Caco-2 (cell line): Measurements from ENCODE around the gene KRT86. TPM values are rescaled to one million over a fixed set of nuclear protein-coding genes. Genes with fewer than 3 reads are reported as not detected.

Experiments used
- BruUV-seq: library from RNA; stranded (reverse); fragments of 400-500 nt; replicated peaks from 2 replicates; lab custom pipeline; 2021; lab: Mats Ljungman, UMichigan
- CTCF ChIA-PET: fragments of 300-600 bp; sonication (Branson Sonifier 250); formaldehyde crosslinking; loops from one replicate; lab custom pipeline; 2022; ENCODE audit warnings: antibody characterized with exemption; lab: Charles Lee
- POLR2A ChIA-PET: fragments of 300-600 bp; sonication (Branson Sonifier 250); formaldehyde crosslinking; loops from one replicate; lab custom pipeline; 2022; ENCODE audit warnings: antibody characterized with exemption; lab: Charles Lee
- DNase-seq, 2 experiments: peaks; one replicate each; pipeline versions ENCODE4 v3.0.0 to v3.0.0-alpha.2; 2020 to 2022
- H3K27me3 ChIP-seq: replicated peaks from 2 replicates; pipeline ENCODE4 v1.6.0; 2011; ENCODE audit warnings: low read length; ENCODE audit not compliant: control insufficient read depth, insufficient read depth
- H3K36me3 ChIP-seq: 2 replicates; pipeline ENCODE4 v1.5.1; 2011; ENCODE audit warnings: low read length; ENCODE audit not compliant: control insufficient read depth, insufficient read depth
- H3K4me1 ChIP-seq: fragments of 250-450 bp; sonication (Bioruptor Pico); 2 replicates; pipeline ENCODE4 v1.5.1; 2020; ENCODE audit warnings: mild to moderate bottlenecking
- H3K4me3 ChIP-seq: 2 replicates; pipeline ENCODE4 v1.5.1; 2011; ENCODE audit warnings: low read depth, mild to moderate bottlenecking, control low read depth, low read length
- H3K9me3 ChIP-seq: fragments of 250-450 bp; sonication (Bioruptor Pico); 2 replicates; pipeline ENCODE4 v1.5.1; 2020; ENCODE audit warnings: mild to moderate bottlenecking, moderate library complexity
- H3K27ac Mint-ChIP-seq: one replicate; pipeline ENCODE4 v1.8.0; 2022; ENCODE audit warnings: mixed read lengths; ENCODE audit not compliant: unreplicated experiment
- H3K27me3 Mint-ChIP-seq: one replicate; pipeline ENCODE4 v1.8.0; 2022; ENCODE audit warnings: mixed read lengths; ENCODE audit not compliant: insufficient read depth, unreplicated experiment
- H3K36me3 Mint-ChIP-seq: one replicate; pipeline ENCODE4 v1.8.0; 2022; ENCODE audit warnings: mild to moderate bottlenecking, mixed read lengths; ENCODE audit not compliant: insufficient read depth, unreplicated experiment
- H3K4me1 Mint-ChIP-seq: one replicate; pipeline ENCODE4 v1.8.0; 2022; ENCODE audit warnings: low read depth, mixed read lengths; ENCODE audit not compliant: unreplicated experiment
- H3K4me3 Mint-ChIP-seq: one replicate; pipeline ENCODE4 v1.8.0; 2022; ENCODE audit warnings: mild to moderate bottlenecking, moderate library complexity, mixed read lengths; ENCODE audit not compliant: unreplicated experiment
- H3K9me3 Mint-ChIP-seq: one replicate; pipeline ENCODE4 v1.8.0; 2022; ENCODE audit warnings: mixed read lengths; ENCODE audit not compliant: unreplicated experiment
- CTCF ChIP-seq, 2 experiments: fragments of 200-600 bp in 1 of 2; IDR thresholded peaks; 1 replicate in 1 of 2; 2 replicates in 1 of 2; pipeline versions ENCODE4 v1.5.1 to v1.8.0; 2011 to 2022; ENCODE audit warnings: antibody characterized with exemption in 1 of 2, control low read depth in 1 of 2, inconsistent platforms in 1 of 2, low read depth in 1 of 2, low read length in 1 of 2, mild to moderate bottlenecking in 1 of 2, moderate library complexity in 1 of 2; ENCODE audit not compliant: insufficient read depth in 1 of 2, severe bottlenecking in 1 of 2, unreplicated experiment in 1 of 2
- intact Hi-C: fragments of 100-400 bp; cut with micrococcal nuclease; formaldehyde crosslinking; loops from one replicate; pipeline ENCODE4 v1.10.0; 2022; ENCODE audit not compliant: unreplicated experiment
- total RNA-seq: library from RNA; stranded (reverse); gene quantifications from 2 replicates; pipeline ENCODE4 v1.2.3, GENCODE V29; 2022

Gene KRT86
- total RNA-seq, 1 experiment from 2014 or later = not detected

GRCh38 chr12:52253391-52254179 lies 20.9 kb upstream of the KRT86 start:
- Mint-ChIP-seq H3K4me3 (no peak overlapping the region), H3K4me1 (no peaks in the 10 kb centered on the region), H3K9me3 (no peaks in the 10 kb centered on the region), H3K27ac (no peak overlapping the region), H3K36me3 (no peaks in the 10 kb centered on the region), H3K27me3 (peaks cover 2% of the 10 kb centered on the region)
- no TSS peak for BruUV-seq
- intact Hi-C loops = no loop called here
- no peaks in the 10 kb centered on the region for H3K27me3 ChIP-seq
- ChIA-PET POLR2A (no interaction called here), CTCF (no interaction called here)
- H3K36me3 ChIP-seq = no peaks in the 10 kb centered on the region
- H3K4me3 ChIP-seq = no peak overlapping the region
- DNase-seq = no peak
- TF ChIP-seq CTCF (IDR thresholded peaks at IDR 0.05; ENCODE audit: insufficient read depth in 1 of 2, low read depth in 1 of 2, low read length in 1 of 2, severe bottlenecking in 1 of 2, unreplicated experiment in 1 of 2) = no peak
- no peaks in the 10 kb centered on the region for H3K4me1 ChIP-seq
- H3K9me3 ChIP-seq = no peaks in the 10 kb centered on the region

DNA sequence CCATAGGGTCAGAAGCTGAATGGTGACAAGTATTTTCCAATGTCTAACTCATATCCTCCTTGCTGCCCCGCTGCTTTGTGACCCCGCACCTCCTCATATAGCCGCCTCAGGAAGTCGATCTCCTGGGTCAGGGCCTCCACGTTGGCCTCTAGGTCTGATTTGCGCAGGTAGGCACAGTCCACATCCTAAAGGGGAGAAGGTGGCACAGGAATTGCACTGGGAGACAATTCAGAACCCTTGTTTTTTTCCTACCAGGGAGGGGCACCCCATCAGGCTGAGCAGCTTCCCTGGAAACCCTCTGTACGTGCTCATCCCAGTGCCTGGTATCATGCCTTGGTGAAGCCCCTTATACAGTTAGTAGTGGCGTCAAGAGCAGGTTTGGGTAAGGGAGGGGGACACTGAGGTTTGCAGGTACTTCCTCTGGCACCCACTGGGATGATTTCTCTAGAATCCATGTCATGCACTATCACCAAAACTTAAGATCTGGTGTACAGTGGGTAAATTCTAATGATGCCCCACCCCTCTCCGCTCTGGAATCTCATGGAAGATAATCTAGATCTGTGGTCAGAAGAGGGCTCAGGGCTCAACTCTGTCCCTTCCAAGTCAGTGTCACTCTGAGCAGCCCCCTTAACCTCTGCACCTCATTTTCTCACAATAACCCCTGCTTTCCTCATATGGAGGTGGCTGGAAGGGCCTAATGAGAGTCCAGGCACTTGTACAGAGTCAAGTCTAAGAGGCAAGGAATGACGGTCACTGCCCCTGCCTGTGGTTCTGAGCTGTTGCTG lies 20.1 kb upstream of the KRT86 start:
- Histone ChIP-seq H3K36me3 (no peaks in the 10 kb centered on the region), H3K9me3 (no peaks in the 10 kb centered on the region), H3K4me1 (no peaks in the 10 kb centered on the region), H3K27me3 (no peaks in the 10 kb centered on the region), H3K4me3 (no peak overlapping the region)
- no peak for TF ChIP-seq CTCF (IDR thresholded peaks at IDR 0.05; ENCODE audit: insufficient read depth in 1 of 2, low read depth in 1 of 2, low read length in 1 of 2, severe bottlenecking in 1 of 2, unreplicated experiment in 1 of 2)
- no peaks in the 10 kb centered on the region for H3K36me3 Mint-ChIP-seq
- H3K9me3 Mint-ChIP-seq = no peaks in the 10 kb centered on the region
- DNase-seq = no peak
- H3K27ac Mint-ChIP-seq = no peak overlapping the region
- ChIA-PET POLR2A (no interaction called here), CTCF (no interaction called here)
- no TSS peak for BruUV-seq
- H3K27me3 Mint-ChIP-seq = peaks cover 2% of the 10 kb centered on the region
- H3K4me3 Mint-ChIP-seq = no peak overlapping the region
- no peaks in the 10 kb centered on the region for H3K4me1 Mint-ChIP-seq
- intact Hi-C loops = no loop called here

DNA sequence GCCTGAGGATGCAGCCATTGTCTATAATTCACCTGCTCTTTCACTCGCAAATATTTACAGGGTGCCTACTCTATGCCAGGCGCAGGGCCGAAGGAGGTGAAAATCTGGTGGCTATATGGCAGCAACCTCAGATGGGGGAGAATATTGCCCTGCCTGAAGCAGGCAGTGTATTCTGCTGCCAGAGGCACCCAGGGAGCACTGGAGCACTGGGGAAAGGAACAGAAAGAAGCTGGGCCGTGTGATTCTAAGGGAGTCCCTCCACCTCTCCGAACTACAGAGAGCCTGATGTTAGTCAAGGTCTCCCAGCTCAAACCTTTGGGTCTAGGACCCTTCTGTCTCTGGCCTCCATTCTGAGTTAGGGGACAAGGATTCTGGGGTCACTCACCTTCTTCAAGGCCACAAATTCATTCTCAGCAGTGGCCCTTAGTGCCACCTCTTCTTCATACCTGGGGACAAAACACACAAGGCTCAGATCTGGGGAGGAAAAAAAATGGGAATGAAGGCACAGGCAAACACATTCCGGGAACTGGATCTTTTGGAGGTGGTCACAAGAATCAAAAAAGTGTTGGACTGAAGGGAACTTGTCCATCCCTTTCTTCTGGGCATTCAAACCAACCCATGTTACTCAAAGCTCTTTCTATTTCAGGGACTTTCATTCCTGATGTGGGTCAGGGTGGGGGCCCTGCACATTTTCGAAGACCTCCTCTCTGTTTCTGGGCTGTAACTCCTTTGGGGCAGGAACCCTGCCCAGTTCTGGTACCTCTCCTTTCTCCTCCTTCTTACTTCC lies 19.3 kb upstream of the KRT86 start:
- Mint-ChIP-seq H3K36me3 (no peaks in the 10 kb centered on the region), H3K4me3 (no peak overlapping the region), H3K27me3 (no peaks in the 10 kb centered on the region), H3K4me1 (no peaks in the 10 kb centered on the region), H3K9me3 (no peaks in the 10 kb centered on the region), H3K27ac (no peak overlapping the region)
- Histone ChIP-seq H3K27me3 (no peaks in the 10 kb centered on the region), H3K4me1 (no peaks in the 10 kb centered on the region), H3K4me3 (no peak overlapping the region), H3K36me3 (no peaks in the 10 kb centered on the region), H3K9me3 (no peaks in the 10 kb centered on the region)
- TF ChIP-seq CTCF (IDR thresholded peaks at IDR 0.05; ENCODE audit: insufficient read depth in 1 of 2, low read depth in 1 of 2, low read length in 1 of 2, severe bottlenecking in 1 of 2, unreplicated experiment in 1 of 2) = no peak
- intact Hi-C loops = no loop called here
- CTCF ChIA-PET = no interaction called here
- no peak for DNase-seq
- BruUV-seq = no TSS peak
- POLR2A ChIA-PET = interaction anchor here (0.5 to 0.6 kb wide), 2 partner anchors 17 to 278 kb away, joined by 3 to 17 read pairs; no protein-coding TSS in a partner anchor
